TTC549 (cell line): Measurements from ENCODE around the gene DIDO1.
"Not testable (repeated sequence)": the region's sequence is repeated elsewhere in the genome, so short reads cannot be mapped to it uniquely, and the experiment has no call there.

Source experiments
- FAIRE-seq: peaks from 2 replicates; lab custom pipeline; 2012; peaks lifted over from hg19 to GRCh38; lab: Jason Lieb, UNC

DIDO1 gene

GRCh38 chr20:62927128-62927705 lies 912 bp upstream of the DIDO1 start:
- no peak for FAIRE-seq

- no peak for FAIRE-seq
Observed at GRCh38 chr20:62925420-62926228, 681 bp downstream of the DIDO1 start.

GRCh38 chr20:62925076-62925419 lies 1.3 kb downstream of the DIDO1 start:
- FAIRE-seq = no peak

DNA sequence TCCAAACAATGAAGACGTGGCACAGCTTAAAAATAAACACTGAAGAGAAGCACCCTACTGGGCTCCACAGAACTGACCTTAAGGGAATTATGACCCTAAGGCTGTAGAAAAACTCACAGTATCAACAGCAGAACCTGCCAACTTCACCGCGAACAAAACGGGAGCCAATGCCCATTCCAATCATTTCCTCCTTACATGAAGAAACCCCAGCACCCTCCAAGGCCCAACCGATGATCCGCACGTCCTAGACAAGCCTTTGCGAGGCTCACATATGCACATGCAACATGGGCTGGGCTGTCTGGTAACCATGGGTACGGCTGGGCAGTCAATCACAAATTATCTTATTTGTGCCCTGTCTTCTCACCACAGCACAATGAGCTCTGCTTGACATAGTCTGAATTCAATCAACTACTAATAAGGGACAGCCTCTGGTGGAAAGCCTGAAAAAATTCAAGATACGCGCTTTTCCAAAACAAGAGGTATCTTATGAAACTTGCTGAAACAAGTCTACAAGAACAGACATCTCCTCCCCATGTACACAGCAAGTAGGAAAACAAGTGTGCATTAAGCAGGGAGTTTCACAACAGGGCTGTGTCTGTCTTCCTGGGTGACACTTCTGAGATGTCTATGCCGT lies 1.7 kb downstream of the DIDO1 start:
- no peak for FAIRE-seq

- FAIRE-seq = no peak
Observed at GRCh38 chr20:62923669-62924441, 2.5 kb downstream of the DIDO1 start.

DNA sequence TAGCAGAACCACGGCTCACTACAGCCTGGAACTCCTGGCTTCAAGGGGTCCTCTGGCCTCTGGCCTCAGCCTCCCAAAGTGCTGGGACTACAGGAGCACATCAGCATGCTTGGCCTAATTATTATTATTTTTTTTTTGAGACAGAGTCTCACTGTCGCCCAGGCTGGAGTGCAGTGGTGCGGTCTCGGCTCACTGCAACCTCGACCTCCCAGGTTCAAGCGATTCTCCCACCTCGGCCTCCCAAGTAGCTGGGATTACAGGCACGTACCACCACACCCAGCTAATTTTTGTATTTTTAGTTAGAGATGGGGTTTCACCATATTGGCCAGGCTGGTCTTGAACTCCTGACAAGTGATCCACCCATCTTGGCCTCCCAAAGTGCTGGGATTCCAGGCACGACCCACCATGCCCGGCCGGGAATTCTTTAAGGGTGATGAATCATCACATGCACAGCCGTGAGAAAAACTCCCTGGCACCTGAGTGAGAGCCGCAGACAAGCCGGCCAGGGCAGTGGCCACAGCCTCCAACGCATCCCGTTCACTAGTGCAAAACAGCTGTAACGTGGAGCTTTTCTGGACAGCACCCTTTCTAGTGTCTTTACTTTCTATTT lies 3.1 kb downstream of the DIDO1 start:
- FAIRE-seq = not testable (repeated sequence)

- FAIRE-seq = no peak
Observed at GRCh38 chr20:62922451-62922921, 3.8 kb downstream of the DIDO1 start.

DNA sequence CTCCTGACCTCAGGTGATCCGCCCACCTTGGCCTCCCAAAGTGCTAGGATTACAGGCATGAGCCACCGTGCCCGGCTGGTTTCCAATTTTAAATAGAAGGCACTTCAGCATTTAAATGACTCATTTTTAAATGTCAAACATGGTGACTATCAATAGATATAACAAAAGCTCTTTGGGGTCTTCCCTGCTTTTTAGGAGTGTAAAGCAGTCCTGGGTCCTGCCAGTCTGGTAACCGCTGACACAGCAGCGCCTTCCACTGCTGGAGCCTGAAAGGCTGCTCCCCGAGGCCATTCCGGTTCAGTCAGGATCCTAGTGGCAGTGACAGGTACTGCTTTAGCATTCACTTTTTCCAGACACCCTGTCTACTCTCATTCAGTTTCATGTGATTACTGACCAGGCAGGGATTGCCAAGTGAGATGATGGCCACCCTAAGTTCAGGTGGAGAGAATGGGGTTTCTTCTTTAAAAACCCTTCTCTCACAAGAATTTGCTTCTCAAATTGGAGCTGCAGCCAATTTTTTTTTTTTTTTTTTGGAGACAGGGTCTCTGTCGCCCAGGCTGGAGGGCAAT lies 5.1 kb downstream of the DIDO1 start:
- FAIRE-seq = no peak

GRCh38 chr20:62920039-62920645 lies 6.2 kb downstream of the DIDO1 start:
- FAIRE-seq = no peak

DNA sequence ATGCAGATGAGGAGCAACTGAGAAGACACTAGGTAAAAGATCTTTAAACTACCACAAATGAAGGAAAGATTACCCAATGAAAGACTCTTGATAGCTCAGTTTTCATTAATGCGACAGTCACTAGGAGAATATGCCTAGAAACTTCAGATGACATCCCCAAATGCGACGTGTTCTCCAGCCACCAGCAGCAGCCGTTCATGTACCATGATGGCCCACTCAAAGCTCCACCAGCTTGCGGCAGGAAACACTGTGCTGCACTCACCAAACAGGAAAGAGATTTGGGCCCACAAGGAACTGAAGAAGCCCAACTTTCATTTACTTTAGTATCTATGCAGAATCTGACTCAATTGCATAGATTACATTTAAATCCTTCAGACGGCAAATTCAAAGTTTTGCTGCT lies 7.5 kb downstream of the DIDO1 start:
- no peak for FAIRE-seq

DNA sequence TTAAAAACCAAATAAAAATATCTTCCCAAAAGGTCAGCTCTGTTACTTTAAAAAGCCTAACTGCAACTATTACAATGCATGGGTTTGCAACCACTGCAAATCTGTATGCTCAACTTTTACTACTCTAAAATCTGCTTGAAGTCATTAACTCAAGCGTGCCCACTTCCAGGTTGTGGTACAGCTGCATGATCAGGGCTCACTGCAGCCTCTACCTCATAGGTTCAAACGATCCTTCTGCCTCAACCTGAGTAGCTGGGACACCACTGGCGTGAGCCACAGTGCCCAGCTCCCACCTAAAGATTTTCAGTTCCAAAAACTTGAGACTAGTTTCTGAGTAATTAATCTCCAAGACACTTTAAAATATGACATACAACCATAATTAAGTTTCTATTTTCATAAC lies 8.2 kb downstream of the DIDO1 start:
- no peak for FAIRE-seq

- FAIRE-seq = no peak
Observed at GRCh38 chr20:62917720-62918119, 8.6 kb downstream of the DIDO1 start.

- FAIRE-seq = no peak
Observed at GRCh38 chr20:62916703-62917476, 9.4 kb downstream of the DIDO1 start.

- FAIRE-seq = no peak
Observed at GRCh38 chr20:62914970-62915457, 11.3 kb downstream of the DIDO1 start.

DNA sequence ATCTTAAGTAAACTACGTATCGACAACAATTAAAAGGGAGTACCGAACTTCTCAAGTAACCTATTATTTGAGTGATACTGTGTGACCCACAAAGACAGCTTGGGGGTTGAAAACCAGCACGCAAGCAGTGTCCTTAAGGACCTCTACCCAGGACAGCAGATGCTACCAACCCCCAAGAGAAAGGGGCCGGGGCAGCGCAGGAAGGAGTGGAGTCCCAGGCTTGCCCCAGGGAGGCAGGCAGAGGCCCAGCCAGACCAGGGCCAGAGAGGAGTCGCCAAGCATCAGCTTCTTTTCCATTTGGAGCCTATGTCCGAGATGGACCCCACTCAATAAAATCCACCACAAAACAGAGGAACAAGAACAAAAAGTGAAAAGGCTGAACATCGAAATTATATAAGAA lies 11.9 kb downstream of the DIDO1 start:
- FAIRE-seq = no peak

DNA sequence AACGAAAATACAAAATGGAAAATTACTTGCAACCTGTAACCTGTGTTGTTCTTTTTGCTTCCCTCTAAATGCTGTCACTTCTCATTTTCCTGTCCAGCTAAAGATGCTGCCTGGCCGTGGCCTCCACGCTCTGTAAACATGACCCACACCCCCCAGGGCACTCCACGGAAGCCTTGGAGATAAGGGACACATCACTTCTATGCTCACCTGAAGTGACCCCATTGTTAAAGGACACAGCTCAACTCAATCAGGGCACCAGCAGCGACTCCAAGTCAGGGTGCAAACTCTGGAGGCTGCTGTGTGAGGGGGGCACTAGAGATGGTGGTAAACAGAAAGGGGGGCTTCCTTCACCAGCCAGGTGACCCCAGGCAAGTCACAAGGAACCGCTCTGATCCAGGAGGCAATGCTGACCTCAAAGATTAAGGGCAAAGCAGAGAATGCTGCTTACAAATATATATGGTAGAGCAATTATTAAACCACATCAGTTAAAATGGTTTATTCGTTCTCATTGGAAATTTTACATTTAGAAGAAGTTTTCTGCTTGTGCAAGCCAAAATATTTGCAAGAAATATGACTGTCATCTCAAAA lies 13.2 kb downstream of the DIDO1 start:
- FAIRE-seq = no peak

GRCh38 chr20:62911701-62912280 lies 14.5 kb downstream of the DIDO1 start:
- no peak for FAIRE-seq

GRCh38 chr20:62910777-62911497 lies 15.4 kb downstream of the DIDO1 start:
- no peak for FAIRE-seq

- FAIRE-seq = no peak
Observed at GRCh38 chr20:62910217-62910766, 16.0 kb downstream of the DIDO1 start.
